HepG2 (cell line): Measurements from ENCODE around the gene GGTLC2.

Source experiments
- CBFB ChIP-seq: sonication (generic); formaldehyde crosslinking; IDR thresholded peaks from 2 replicates; pipeline ENCODE4 v1.4.0; 2020; ENCODE audit warnings: missing genetic modification reagents
- CTCF ChIP-seq: sonication (generic); formaldehyde crosslinking; IDR thresholded peaks from 2 replicates; pipeline ENCODE4 v1.5.0; 2020; ENCODE audit warnings: mild to moderate bottlenecking, missing genetic modification reagents, moderate library complexity
- GTF3A ChIP-seq: sonication (generic); formaldehyde crosslinking; conservative IDR thresholded peaks from 2 replicates; pipeline ENCODE4 v1.4.0; 2020; ENCODE audit warnings: mild to moderate bottlenecking, missing genetic modification reagents
- HDAC2 ChIP-seq: sonication (generic); formaldehyde crosslinking; IDR thresholded peaks from 2 replicates; pipeline ENCODE4 v1.4.0; 2020; ENCODE audit warnings: missing genetic modification reagents
- KDM5A ChIP-seq: fragments of 200-600 bp; sonication (generic); IDR thresholded peaks from 2 replicates; pipeline ENCODE4 v1.7.0; 2018; ENCODE audit warnings: antibody characterized with exemption, mild to moderate bottlenecking, low read length, borderline replicate concordance
- KLF16 ChIP-seq, 2 experiments: sonication (generic) in 1 of 2; formaldehyde crosslinking in 1 of 2; IDR thresholded peaks; 2 replicates each; pipeline versions ENCODE4 v1.6.1 to v1.8.0; 2016 to 2023; ENCODE audit warnings: missing genetic modification reagents in 2 of 2, missing compliant biosample characterization in 1 of 2
- NFRKB ChIP-seq: fragments of 450-650 bp; IDR thresholded peaks from 2 replicates; pipeline ENCODE4 v1.6.1; 2017
- SP140L ChIP-seq: sonication (generic); formaldehyde crosslinking; IDR thresholded peaks from 2 replicates; pipeline ENCODE4 v1.4.0; 2020; ENCODE audit warnings: missing genetic modification reagents, borderline replicate concordance
- YY1 ChIP-seq: IDR thresholded peaks from 2 replicates; pipeline ENCODE4 v1.6.1; 2011; ENCODE audit warnings: low read length, low read depth, moderate library complexity, mild to moderate bottlenecking; ENCODE audit not compliant: insufficient read depth, insufficient replicate concordance
- ZNF414 ChIP-seq: sonication (generic); formaldehyde crosslinking; IDR thresholded peaks from 2 replicates; pipeline ENCODE4 v1.5.0; 2020; ENCODE audit warnings: missing genetic modification reagents
- ZNF550 ChIP-seq: sonication (generic); formaldehyde crosslinking; IDR thresholded peaks from 2 replicates; pipeline ENCODE4 v1.4.0; 2020; ENCODE audit warnings: mild to moderate bottlenecking, missing genetic modification reagents, borderline replicate concordance
- TF ChIP-seq, protein P1 (sequence below): sonication (generic); formaldehyde crosslinking; IDR thresholded peaks from 2 replicates; pipeline ENCODE4 v1.5.0; 2020; ENCODE audit warnings: missing genetic modification reagents
- TF ChIP-seq, protein P2 (sequence below): sonication (generic); formaldehyde crosslinking; IDR thresholded peaks from 2 replicates; pipeline ENCODE4 v1.4.0; 2020; ENCODE audit warnings: missing genetic modification reagents

DNA sequence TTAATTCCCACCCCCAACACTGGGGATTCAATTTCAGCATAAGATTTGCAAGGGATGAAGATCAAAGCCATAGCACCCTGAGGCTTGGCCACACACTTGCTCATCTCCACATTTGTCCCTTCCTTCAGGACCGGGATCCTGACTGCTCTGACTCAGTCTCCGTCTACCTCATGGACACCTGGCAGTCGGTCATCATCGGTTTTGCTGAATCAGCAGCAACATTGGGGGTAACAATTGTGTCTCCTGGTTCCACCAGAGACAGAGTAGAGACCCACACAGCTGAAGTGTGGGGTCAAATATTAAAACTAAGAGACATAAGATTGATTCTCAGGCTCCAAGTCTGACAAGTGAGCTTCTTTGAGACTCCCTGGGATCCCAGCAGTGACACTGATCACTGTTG, 34.6 kb downstream of the GGTLC2 start:
- TF ChIP-seq CTCF (CRISPR knock-in tag) (no peak), NFRKB (no peak), SP140L (CRISPR knock-in tag) (no peak), YY1 (no peak), ZNF414 (no peak), HDAC2 (CRISPR knock-in tag) (no peak), KLF16 (CRISPR knock-in tag; IDR thresholded peaks at IDR 0.05) (no peak), KDM5A (no peak), GTF3A (no peak), ZNF550 (CRISPR knock-in tag) (no peak), CBFB (no peak)
- TF ChIP-seq, protein P1, sequence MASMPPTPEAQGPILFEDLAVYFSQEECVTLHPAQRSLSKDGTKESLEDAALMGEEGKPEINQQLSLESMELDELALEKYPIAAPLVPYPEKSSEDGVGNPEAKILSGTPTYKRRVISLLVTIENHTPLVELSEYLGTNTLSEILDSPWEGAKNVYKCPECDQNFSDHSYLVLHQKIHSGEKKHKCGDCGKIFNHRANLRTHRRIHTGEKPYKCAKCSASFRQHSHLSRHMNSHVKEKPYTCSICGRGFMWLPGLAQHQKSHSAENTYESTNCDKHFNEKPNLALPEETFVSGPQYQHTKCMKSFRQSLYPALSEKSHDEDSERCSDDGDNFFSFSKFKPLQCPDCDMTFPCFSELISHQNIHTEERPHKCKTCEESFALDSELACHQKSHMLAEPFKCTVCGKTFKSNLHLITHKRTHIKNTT (CRISPR knock-in tag), result no peak
- TF ChIP-seq, protein P2, sequence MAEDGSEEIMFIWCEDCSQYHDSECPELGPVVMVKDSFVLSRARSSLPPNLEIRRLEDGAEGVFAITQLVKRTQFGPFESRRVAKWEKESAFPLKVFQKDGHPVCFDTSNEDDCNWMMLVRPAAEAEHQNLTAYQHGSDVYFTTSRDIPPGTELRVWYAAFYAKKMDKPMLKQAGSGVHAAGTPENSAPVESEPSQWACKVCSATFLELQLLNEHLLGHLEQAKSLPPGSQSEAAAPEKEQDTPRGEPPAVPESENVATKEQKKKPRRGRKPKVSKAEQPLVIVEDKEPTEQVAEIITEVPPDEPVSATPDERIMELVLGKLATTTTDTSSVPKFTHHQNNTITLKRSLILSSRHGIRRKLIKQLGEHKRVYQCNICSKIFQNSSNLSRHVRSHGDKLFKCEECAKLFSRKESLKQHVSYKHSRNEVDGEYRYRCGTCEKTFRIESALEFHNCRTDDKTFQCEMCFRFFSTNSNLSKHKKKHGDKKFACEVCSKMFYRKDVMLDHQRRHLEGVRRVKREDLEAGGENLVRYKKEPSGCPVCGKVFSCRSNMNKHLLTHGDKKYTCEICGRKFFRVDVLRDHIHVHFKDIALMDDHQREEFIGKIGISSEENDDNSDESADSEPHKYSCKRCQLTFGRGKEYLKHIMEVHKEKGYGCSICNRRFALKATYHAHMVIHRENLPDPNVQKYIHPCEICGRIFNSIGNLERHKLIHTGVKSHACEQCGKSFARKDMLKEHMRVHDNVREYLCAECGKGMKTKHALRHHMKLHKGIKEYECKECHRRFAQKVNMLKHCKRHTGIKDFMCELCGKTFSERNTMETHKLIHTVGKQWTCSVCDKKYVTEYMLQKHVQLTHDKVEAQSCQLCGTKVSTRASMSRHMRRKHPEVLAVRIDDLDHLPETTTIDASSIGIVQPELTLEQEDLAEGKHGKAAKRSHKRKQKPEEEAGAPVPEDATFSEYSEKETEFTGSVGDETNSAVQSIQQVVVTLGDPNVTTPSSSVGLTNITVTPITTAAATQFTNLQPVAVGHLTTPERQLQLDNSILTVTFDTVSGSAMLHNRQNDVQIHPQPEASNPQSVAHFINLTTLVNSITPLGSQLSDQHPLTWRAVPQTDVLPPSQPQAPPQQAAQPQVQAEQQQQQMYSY, result no peak
